Kidney (tissue), 14 donors: ENCODE results near the gene MAP2K3. TPM values are rescaled to one million over a fixed set of nuclear protein-coding genes. Genes with fewer than 3 reads are reported as not detected.
"Not testable (repeated sequence)": the region's sequence is repeated elsewhere in the genome, so short reads cannot be mapped to it uniquely, and the experiment has no call there.

Source experiments
- DNase-seq, 5 donors: peaks; one replicate each; pipeline ENCODE4 v3.0.0-alpha.2; 2013 to 2020
- FAIRE-seq: peaks from 2 replicates; lab custom pipeline; 2012; peaks lifted over from hg19 to GRCh38; lab: Jason Lieb, UNC
- H3K27ac ChIP-seq, 2 donors: one replicate each; pipeline ENCODE4 v1.7.0; 2013; ENCODE audit warnings: low read depth in 2 of 2, low read length in 2 of 2, inconsistent platforms in 1 of 2
- H3K27me3 ChIP-seq: one replicate; pipeline ENCODE4 v1.7.1; 2013; ENCODE audit warnings: low read length, inconsistent platforms; ENCODE audit not compliant: control insufficient read depth, insufficient read depth
- H3K36me3 ChIP-seq, 3 donors: one replicate each; pipeline versions ENCODE4 v1.7.0 to v1.7.1; 2013; ENCODE audit warnings: low read length in 3 of 3, control low read depth in 1 of 3, inconsistent platforms in 1 of 3; ENCODE audit not compliant: insufficient read depth in 3 of 3, control insufficient read depth in 2 of 3
- H3K4me1 ChIP-seq, 3 donors: one replicate each; pipeline versions ENCODE4 v1.7.0 to v1.7.1; 2013; ENCODE audit warnings: low read length in 3 of 3, inconsistent platforms in 1 of 3, low read depth in 1 of 3; ENCODE audit not compliant: control insufficient read depth in 2 of 3, insufficient read depth in 2 of 3
- H3K4me3 ChIP-seq, 3 donors: one replicate each; pipeline versions ENCODE4 v1.7.0 to v1.8.1; 2013; ENCODE audit warnings: low read length in 3 of 3, control low read depth in 1 of 3, inconsistent platforms in 1 of 3
- H3K9ac ChIP-seq, 3 donors: one replicate each; pipeline versions ENCODE4 v1.7.0 to v1.7.1; 2013; ENCODE audit warnings: low read length in 3 of 3, control low read depth in 1 of 3, inconsistent platforms in 1 of 3
- H3K9me3 ChIP-seq, 3 donors: one replicate each; pipeline versions ENCODE4 v1.7.0 to v1.7.1; 2013; ENCODE audit warnings: low read length in 3 of 3, control low read depth in 1 of 3, inconsistent platforms in 1 of 3; ENCODE audit not compliant: control insufficient read depth in 2 of 3, insufficient read depth in 1 of 3
- intact Hi-C: fragments of 100-400 bp; cut with DNase I; formaldehyde crosslinking; loops from one replicate; pipeline ENCODE4 v1.11.1; 2022
- polyA plus RNA-seq: library from polyadenylated mRNA; stranded (reverse); fragments of 350-450 nt; fragmentation: Illumina TruSeq; extraction: RNeasy Lipid Tissue Mini Kit (QIAGEN cat#74804); gene quantifications from one replicate; pipeline ENCODE4 v1.2.3, GENCODE V29; 2014; ENCODE audit warnings: low read depth, low replicate concordance; ENCODE audit not compliant: insufficient read depth
- total RNA-seq: library from RNA; stranded (reverse); fragmentation: NEBNext Ultra II Directional; extraction: Animal tissue kit (Norgen Biotek cat#: 25700); gene quantifications from one replicate; pipeline ENCODE4 v1.2.1, GENCODE V29; 2021
- TF ChIP-seq, protein P1 (sequence below): IDR thresholded peaks from 3 replicates; pipeline ENCODE4 v1.5.1; 2012; ENCODE audit warnings: mild to moderate bottlenecking, moderate library complexity, borderline replicate concordance; ENCODE audit not compliant: insufficient read depth; ENCODE audit errors: extremely low read depth
- donor health status: control.
- donor health status: control.
- donor health status: control.
- donor health status: control.
- donor health status: control.
- donor health status: DM: yes; HTN: yes; CAD: no.
- donor health status: Normal renal cell carcinoma (clear cell type).

The MAP2K3 gene
- total and polyA plus RNA-seq, 2 donors from 2014 or later: 40.1 to 44.0 TPM

DNA sequence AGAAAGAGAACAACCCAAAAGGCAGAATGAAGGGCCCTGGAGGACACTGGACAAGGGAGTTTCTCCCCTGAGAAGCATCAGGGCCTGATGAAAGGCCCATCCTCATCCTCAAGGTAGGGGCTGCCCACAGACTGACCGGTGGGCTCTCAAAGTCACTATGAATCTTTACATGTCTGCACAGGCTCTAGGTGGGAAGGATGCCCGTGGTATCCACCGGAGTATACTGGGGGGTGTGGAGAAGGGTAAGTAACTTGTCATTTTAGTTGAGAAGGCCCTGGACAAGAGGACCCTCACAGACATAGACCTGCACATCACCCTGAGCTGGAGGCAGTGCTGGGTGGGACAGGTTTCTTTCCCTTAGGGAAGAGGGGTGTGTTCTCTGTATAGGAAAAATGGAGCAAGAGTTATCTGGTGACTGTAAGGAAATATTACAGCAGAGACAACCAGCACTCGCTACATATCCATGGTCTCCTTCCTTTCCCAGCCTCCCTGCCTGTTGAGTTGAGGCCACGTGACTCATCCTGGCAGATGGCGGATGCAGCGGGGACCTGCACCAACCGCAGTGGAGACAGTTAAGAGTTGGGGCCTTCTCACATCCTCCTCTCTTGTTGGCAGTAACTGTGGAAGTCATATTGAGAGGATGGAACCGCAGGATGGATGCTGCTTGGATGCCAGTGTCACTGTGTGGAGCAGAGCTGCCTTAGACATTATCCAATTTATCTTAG, 46.1 kb downstream of the MAP2K3 start:
- Histone ChIP-seq H3K27me3 (no peaks in the 10 kb centered on the region), H3K4me1 (no peaks in the 10 kb centered on the region), H3K36me3 (no peaks in the 10 kb centered on the region), H3K4me3 (no peak overlapping the region), H3K9ac (no peak overlapping the region), H3K27ac (no peak overlapping the region), H3K9me3 (no peaks in the 10 kb centered on the region)
- intact Hi-C loops: no loop called here
- no peak for FAIRE-seq
- no peak for DNase-seq
- TF ChIP-seq, protein P1, sequence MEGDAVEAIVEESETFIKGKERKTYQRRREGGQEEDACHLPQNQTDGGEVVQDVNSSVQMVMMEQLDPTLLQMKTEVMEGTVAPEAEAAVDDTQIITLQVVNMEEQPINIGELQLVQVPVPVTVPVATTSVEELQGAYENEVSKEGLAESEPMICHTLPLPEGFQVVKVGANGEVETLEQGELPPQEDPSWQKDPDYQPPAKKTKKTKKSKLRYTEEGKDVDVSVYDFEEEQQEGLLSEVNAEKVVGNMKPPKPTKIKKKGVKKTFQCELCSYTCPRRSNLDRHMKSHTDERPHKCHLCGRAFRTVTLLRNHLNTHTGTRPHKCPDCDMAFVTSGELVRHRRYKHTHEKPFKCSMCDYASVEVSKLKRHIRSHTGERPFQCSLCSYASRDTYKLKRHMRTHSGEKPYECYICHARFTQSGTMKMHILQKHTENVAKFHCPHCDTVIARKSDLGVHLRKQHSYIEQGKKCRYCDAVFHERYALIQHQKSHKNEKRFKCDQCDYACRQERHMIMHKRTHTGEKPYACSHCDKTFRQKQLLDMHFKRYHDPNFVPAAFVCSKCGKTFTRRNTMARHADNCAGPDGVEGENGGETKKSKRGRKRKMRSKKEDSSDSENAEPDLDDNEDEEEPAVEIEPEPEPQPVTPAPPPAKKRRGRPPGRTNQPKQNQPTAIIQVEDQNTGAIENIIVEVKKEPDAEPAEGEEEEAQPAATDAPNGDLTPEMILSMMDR: no peak

DNA sequence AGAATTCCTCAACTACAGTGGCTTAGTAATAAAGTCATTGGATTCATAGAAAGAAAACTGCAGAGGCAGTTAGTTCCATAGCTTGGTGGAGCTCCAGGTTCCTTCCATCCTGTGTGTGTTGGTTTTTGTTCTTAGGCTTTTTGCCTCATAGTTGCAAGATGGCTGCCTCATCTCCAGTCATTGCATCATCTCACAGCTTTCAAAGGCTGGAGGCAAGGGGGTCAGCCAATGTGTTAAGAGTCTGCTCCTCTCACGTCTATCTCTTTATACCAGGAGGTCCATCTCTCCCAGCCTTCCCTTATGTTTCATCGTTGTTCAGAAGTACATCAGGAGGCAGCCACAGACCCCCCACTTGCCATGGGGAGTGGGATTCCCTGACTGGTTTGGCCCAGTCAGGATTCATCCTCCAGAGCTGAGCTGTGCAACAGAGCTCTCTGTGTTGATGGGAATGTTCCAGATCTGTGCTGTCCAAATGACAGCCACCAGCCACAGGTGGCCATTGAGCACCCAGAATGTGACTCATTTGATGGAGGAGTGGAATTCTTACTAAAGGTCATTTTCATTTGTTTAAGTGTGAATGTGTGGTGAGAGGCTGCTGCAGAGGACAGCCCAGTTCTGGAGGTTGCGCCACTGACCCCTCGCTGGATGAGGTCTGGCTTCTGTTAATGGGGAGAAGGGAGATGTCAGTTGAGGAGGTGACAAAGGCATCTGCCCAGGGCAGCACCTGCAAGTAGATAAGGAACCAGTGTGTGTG, 52.2 kb downstream of the MAP2K3 start:
- FAIRE-seq, H3K36me3 ChIP-seq, DNase-seq, H3K4me3 ChIP-seq, H3K27ac ChIP-seq, H3K9ac ChIP-seq, H3K27me3 ChIP-seq, H3K9me3 ChIP-seq, intact Hi-C loops, H3K4me1 ChIP-seq: not testable (repeated sequence)

DNA sequence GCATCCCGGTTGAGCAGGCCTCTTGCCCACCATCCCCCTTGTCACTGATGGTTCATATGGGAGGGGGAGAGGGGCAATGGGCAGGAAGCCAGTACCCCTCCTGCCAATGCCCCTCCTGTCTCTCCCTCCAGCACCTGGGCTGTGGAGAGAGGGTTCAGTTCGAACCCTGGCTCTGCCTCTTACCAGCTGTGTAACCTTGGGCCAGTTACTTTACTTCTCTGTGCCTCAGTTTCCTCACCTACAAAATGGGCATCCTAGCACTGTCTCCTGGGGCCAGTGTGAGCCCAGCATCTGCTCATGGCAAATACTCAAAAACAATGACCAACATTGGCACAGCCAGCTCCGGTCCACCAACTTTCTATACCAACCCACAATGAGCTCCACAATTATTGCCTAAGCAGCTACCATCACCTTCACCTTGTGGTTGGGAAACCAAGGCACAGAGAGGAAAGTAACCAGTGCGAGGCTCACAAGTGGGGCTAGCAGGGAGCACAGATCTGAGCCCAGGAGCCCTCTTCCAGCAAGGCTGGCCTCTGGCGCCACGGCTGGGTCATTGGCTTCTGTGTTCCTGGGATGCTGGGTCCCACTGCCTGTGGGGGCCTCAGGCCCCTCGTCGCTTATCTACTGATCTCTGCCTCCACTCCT, 53.6 kb downstream of the MAP2K3 start:
- H3K27me3 ChIP-seq, H3K36me3 ChIP-seq, H3K27ac ChIP-seq, H3K9me3 ChIP-seq, FAIRE-seq, H3K9ac ChIP-seq, H3K4me1 ChIP-seq, intact Hi-C loops, H3K4me3 ChIP-seq: not testable (repeated sequence)
- DNase-seq: peak in 2 of 5 donors; percentile 27 to 52

DNA sequence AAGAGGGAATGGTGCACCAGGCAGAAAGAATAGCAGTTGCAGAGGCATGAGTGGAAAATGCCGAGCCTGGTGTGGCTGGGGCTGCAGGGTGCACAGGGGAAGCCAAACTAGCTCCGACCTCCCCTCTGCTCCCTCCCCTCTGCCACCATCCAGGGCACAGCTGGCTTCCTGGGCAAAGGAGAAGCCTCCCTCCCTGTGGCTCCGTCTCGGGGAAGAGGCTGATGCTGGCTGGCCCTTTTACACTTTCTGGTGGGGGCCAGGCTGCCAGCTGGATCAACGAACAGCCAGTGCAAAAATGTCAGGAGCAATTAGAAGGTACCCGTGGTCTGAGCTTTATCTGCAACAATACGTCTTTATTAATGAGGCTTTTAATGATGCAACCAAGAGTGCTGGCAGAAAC, 54.5 kb downstream of the MAP2K3 start:
- no peaks in the 10 kb centered on the region for H3K9me3 ChIP-seq
- FAIRE-seq: no peak
- no peaks in the 10 kb centered on the region for H3K4me1 ChIP-seq
- no peaks in the 10 kb centered on the region for H3K27me3 ChIP-seq
- TF ChIP-seq, protein P1: no peak
- H3K36me3 ChIP-seq: no peaks in the 10 kb centered on the region
- no peak overlapping the region for H3K27ac ChIP-seq
- intact Hi-C loops: no loop called here
- H3K9ac ChIP-seq: no peak overlapping the region
- DNase-seq: peak in 2 of 5 donors; percentile 31 to 49
- no peak overlapping the region for H3K4me3 ChIP-seq

DNA sequence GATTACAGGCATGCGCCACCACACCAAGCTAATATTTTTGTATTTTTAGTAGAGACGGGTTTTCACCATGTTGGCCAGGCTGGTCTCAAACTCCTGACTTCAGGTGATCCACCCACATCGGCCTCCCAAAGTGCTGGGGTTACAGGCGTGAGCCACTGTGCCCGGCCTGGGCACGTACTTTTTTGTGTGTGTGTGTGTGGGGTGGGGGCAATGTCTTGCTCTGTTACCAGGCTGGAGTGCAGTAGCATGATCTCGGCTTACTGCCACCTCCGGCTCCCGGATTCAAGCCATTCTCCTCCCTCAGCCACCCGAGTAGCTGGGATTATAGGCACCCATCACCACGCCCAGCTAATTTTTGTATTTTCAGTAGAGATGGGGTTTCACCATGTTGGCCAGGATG, 55.1 kb downstream of the MAP2K3 start:
- H3K36me3 ChIP-seq, intact Hi-C loops, H3K9ac ChIP-seq, H3K27me3 ChIP-seq, FAIRE-seq, H3K9me3 ChIP-seq, H3K4me3 ChIP-seq, H3K27ac ChIP-seq, H3K4me1 ChIP-seq: not testable (repeated sequence)
- peak in 1 of 5 donors; percentile 37 for DNase-seq

DNA sequence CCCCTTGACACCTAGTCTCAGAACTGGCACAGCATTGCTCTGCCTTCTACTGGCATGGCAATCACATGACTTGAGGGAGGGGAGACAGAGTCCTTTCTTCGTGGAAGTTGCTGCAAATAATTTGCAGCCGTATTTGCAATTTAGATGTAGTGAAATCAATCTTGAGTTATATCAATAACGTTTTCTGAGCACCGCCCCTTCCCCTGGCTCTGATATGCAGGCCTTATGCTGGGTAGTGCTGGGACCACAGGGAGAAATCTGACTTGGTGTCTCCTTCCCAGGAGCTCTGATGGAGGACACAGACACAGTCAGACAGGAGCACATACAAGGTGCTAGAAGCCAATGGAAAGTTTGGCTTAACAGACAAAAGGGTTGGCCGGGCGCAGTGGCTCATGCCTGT, 55.9 kb downstream of the MAP2K3 start:
- H3K4me3 ChIP-seq, intact Hi-C loops, DNase-seq, H3K27me3 ChIP-seq, H3K4me1 ChIP-seq, H3K9me3 ChIP-seq, H3K27ac ChIP-seq, H3K36me3 ChIP-seq, H3K9ac ChIP-seq, FAIRE-seq: not testable (repeated sequence)
